HG02571 (cell line): ENCODE data around the gene NME5.
"Not testable (repeated sequence)": the region's sequence is repeated elsewhere in the genome, so short reads cannot be mapped to it uniquely, and the experiment has no call there.

ENCODE experiments used
- ATAC-seq: cut with Tn5 transposase; IDR thresholded peaks from one replicate; pipeline ENCODE4 v1.9.1; 2021; ENCODE audit warnings: mild to moderate bottlenecking, moderate library complexity; ENCODE audit not compliant: unreplicated experiment

The NME5 gene, protein sequence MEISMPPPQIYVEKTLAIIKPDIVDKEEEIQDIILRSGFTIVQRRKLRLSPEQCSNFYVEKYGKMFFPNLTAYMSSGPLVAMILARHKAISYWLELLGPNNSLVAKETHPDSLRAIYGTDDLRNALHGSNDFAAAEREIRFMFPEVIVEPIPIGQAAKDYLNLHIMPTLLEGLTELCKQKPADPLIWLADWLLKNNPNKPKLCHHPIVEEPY

DNA sequence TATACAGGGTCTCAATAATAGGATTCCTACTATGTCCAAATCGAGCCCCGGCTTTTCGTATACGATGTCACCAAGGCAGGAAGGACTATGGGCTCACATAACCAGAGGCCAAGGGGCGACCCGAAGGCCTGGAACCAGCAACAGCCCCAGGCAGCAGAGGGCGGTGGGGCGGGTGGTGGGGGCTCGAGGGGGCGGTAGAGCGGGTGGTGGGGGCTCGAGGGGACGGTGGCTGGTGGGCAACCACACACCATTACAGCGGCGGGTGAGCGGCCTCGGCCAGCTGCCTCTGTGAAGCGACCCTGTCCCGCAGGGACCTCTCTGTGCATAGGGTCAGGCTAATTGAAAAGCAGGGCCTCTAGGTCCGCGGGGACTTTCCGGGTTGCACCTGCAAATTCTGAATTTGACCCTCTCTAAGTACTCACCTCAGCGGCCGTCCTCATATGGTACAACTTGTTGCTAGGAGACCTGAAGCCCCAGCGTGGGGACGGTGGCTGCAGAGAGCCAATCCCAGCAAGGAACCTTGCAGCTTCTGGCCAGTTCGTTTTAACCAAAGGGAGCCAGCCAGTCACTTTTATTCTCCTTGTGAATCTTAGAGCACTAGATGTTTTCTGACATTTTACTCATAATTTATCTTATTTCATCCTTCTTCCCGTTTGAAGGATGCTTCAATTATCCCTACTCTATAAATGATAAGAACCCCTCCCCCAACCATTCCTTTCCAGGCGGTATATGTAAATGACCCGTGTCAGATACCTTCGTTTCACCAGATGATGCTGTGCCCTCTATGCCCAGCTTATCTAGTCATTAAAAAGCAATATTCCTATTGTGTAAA lies at the start of gene NME5:
Gene NME5, minus strand, starts transcription at position 480 of the 832 bp plus-strand sequence. CDS start 648 bp downstream, outside the sequence.
- ATAC-seq = no peak

GRCh38 chr5:138188626-138189025 lies 49.4 kb upstream of the NME5 start:
- no peak for ATAC-seq

GRCh38 chr5:138186002-138186447 lies 46.8 kb upstream of the NME5 start:
- no peak for ATAC-seq

GRCh38 chr5:138182808-138183207 lies 43.6 kb upstream of the NME5 start:
- no peak for ATAC-seq

DNA sequence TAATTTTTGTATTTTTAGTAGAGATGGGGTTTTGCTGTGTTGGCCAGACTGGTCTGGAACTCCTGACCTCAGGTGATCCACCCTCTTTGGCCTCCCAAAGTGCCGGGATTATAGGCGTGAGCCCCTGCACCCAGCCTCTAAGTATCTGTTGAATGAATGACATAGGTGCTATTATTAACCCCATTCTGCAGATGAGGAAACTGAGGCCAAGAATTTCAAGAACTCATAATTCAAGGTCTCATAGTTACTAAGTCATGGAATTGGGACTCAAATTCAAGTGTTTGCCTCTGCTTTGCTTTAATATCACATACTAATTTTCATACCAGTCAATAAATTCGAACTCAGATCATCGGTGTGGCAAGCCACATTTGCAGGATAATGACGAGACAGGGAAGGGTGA lies 41.6 kb upstream of the NME5 start:
- ATAC-seq = no peak

DNA sequence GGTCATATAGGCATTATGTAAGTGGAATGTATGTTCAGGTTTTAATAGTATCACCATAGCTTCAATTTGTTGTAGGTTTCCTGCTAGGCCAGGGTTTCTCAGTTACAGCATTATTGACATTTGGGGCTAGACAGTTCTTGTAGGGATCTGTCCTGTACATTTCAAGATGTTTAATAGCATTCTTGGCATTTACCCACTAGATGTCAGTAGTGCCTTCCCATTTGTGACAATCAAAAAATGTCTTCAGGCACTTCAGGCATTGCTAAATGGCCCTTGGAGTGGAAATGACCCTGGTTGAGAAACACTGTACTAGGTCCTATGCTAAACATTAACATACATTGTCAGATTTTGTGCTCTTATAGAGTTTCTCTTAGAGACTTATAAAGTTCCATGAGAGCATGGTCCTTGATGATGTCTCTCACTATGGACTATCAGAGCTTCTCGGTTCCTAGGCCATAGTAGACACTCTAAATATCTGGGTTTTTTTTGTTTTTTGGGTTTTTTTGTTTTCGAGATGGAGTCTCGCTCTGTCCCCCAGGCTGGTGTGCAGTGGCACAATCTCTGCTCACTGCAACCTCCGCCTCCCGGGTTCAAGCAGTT lies 41.1 kb upstream of the NME5 start:
- no peak for ATAC-seq

DNA sequence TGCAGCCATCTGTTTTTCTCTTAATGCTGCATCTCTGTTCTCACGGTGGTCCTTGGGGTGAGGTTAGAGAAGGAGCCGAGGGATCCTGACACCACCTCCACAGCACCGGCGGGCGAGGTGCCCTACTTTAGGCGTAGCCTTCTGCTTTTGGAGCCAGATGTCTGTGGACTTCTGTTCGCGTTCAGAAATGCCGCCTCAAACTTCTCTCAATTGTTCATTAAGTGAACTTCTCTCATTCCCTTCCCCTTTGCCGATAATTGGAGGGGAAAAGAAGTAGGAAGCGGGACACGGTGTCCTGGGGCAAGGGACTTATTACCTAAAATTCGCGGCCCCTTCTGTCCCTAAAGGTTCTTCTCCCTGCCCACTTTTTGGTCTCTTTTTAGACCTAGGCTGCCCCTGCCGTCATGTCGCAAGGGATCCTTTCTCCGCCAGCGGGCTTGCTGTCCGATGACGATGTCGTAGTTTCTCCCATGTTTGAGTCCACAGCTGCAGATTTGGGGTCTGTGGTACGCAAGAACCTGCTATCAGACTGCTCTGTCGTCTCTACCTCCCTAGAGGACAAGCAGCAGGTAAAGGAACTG lies 40.1 kb upstream of the NME5 start:
- no peak for ATAC-seq

- ATAC-seq = peak; percentile 89
Measured at GRCh38 chr5:138178516-138179276, 39.5 kb upstream of the NME5 start, which contains the start of the genes BRD8 and KIF20A. BRD8 (minus strand) TSS chr5:138178630; CDS start chr5:138178614, 16 bp downstream. KIF20A (plus strand) TSS chr5:138179112; CDS start chr5:138179681, 569 bp downstream.

DNA sequence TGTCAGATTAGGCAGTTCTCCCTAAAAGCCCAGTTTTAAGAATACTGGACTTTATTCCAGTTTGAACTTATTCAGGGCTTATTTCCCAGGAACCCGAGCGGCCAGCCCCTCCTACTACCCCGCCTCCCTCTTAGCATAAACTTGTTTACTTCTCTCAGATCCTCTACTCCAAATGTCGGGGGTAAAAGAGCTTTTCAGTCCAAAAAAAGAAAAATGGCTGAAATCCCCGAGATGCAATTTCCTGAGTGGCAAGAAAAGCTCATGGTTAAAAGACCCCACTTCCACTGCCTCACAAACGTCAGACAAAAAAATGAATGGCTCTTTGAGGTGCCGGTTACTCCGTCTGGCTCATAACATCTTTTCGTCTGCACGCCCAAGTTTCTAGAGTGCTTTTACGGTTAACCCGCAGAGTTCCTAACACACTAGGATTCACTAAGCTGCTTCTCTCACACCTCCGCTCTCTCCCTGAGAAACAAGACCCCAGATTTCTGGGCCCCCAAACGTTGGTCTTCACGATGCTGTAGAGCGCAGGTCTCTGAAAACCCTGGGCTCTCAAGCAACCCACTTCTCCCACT lies 38.8 kb upstream of the NME5 start:
- no peak for ATAC-seq

- no peak for ATAC-seq
Measured at GRCh38 chr5:138170299-138170698, 31.1 kb upstream of the NME5 start.

DNA sequence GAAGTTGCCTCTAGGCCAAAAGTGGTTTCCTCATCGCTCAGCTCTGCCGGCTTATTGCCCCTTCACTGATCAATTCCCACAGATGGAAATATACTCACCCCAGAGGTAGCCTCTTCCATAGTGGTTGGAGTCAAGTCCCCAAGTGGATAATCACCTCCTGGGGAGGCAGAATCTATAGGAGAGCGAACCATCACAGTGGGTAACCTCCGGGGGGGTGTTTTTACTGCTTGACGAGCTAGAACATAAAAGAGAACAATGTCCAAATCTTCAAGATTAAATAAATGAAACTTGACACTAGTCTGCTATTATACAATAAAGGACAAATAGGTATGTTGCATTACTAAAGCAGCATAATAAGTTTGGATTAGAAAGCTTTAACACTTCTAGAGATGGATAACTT lies 29.9 kb upstream of the NME5 start:
- no peak for ATAC-seq

GRCh38 chr5:138163721-138164120 lies 24.5 kb upstream of the NME5 start:
- no peak for ATAC-seq

DNA sequence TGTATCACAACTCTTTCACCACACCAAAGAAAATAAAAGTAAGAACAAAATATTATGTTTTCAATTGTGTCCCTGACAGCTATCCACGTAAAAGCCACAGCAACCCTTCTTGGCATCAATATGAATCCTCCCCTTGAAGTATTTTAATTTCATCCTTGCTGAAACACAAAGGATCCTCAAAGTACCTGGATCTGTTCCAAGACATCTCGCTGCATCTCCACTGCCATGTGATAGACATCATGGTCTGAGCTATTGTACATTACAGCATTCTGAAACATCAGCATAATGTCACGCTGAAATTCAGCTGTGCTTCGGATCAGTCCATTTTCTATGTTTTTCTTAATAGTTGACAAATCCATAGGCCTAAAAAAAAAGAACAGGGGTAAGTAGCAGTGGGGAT lies 21.5 kb upstream of the NME5 start:
- ATAC-seq = no peak

DNA sequence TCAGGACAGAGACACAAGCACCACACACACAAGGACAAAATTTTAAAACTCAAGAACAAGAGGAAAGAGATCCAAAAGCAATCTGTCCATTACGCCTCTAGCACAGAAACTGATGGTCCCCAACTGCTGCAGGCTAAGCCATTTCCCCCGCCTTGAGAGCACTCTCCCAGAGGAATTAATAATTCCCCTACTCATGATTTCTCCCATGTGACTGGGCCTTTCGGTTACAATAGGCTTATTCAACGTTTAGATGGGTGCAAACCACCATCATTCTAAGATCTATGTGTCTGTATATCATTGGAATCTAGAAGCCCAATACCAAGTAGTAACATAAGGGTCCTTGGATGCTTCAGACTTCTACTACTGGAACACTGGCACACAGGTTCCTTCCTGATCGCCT lies 20.4 kb upstream of the NME5 start:
- ATAC-seq = no peak

GRCh38 chr5:138157626-138158025 lies 18.4 kb upstream of the NME5 start:
- no peak for ATAC-seq

DNA sequence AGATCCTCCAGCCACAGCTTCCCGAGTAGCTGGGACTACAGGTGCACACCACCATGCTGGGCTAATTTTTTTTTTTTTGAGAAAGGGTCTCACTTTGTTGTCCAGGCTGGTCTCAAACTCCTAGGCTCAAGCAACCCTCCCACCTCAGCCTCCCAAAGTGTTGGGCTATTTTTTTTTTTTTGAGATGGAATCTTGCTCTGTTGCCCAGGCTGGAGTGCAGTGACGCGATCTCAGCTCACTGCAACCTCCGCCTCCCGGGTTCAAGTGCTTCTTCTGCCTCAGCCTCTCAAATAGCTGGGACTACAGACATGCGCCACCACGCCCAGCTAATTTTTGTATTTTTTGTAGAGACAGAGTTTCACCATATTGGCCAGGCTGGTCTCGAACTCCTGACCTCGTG lies 16.7 kb upstream of the NME5 start:
- not testable (repeated sequence) for ATAC-seq

DNA sequence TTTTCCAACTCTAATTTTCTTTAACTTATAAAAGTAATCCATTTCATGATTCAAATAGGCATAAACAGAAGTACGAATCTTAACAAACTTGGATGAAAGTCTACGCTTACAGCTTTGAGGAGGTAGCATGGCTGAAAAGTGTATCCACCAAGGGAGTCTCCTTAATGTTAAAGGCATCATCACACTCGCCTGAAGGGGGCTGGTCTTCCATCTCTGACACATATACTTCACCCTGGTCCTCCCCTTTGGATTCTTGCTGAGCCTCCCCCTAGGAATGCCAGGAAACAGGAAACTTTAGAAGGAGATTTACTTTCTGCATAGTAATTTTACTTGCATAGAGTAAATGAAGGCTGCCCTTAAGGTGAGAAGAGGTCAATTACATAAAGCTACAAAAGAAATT lies 10.3 kb upstream of the NME5 start:
- ATAC-seq = no peak

GRCh38 chr5:138148811-138149210 lies 9.6 kb upstream of the NME5 start:
- ATAC-seq = no peak

- not testable (repeated sequence) for ATAC-seq
Measured at GRCh38 chr5:138143578-138143977, 4.3 kb upstream of the NME5 start.

DNA sequence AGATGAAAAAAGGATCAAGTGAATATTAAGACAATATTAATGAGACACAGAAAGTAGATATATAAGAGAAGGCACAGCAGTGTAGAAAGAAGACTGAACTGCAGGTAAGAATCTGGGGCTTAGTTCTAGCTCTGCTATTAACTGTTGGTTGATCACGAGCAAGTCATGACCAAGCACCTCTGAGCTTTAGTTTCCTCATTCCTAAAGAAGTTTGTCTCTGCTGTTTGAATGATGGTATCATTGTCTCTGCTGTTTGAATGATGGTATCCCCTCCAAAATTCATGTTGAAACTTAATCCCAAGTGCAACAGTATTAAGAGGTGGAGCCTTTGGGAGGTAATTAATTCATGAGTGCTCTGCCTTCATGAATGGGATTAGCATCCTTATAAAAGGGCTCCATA lies 2.5 kb upstream of the NME5 start:
- ATAC-seq = no peak
